Thoracic aorta (tissue), 2 donors: ENCODE results near the gene AMBP. TPM values are rescaled to one million over a fixed set of nuclear protein-coding genes. Genes with fewer than 3 reads are reported as not detected.

Experiments
- ATAC-seq: fragments of 150-250 bp; one replicate; pipeline ENCODE4 v1.8.0; 2017; ENCODE audit warnings: low read depth; ENCODE audit not compliant: insufficient number of reproducible peaks, low FRiP score
- DNase-seq: peaks from one replicate; pipeline ENCODE4 v3.0.0-alpha.2; 2020; ENCODE audit warnings: low spot score
- H3K27ac ChIP-seq, 2 donors: fragments of 200-600 bp; sonication (generic); 1 replicate in 1 of 2; 2 replicates in 1 of 2; pipeline ENCODE4 v1.5.1; 2016; ENCODE audit warnings: mild to moderate bottlenecking in 2 of 2, moderate library complexity in 2 of 2
- H3K27me3 ChIP-seq: fragments of 200-600 bp; sonication (generic); replicated peaks from 2 replicates; pipeline ENCODE4 v1.6.0; 2016; ENCODE audit warnings: mild to moderate bottlenecking; ENCODE audit not compliant: insufficient read depth
- H3K36me3 ChIP-seq: fragments of 200-600 bp; sonication (generic); one replicate; pipeline ENCODE4 v1.5.1; 2016
- H3K4me1 ChIP-seq, 2 donors: fragments of 200-600 bp; sonication (generic); 1 replicate in 1 of 2; 2 replicates in 1 of 2; pipeline versions ENCODE4 v1.5.1 to v1.6.0; 2016; ENCODE audit warnings: low read depth in 2 of 2, mild to moderate bottlenecking in 1 of 2; ENCODE audit not compliant: control insufficient read depth in 1 of 2
- H3K4me3 ChIP-seq: fragments of 200-600 bp; sonication (generic); 2 replicates; pipeline ENCODE4 v1.5.1; 2016; ENCODE audit warnings: mild to moderate bottlenecking
- H3K9me3 ChIP-seq: fragments of 200-600 bp; sonication (generic); 2 replicates; pipeline ENCODE4 v1.5.1; 2016
- CTCF ChIP-seq: fragments of 200-600 bp; sonication (generic); IDR thresholded peaks from one replicate; pipeline ENCODE4 v1.5.1; 2019; ENCODE audit warnings: antibody characterized with exemption
- total RNA-seq, 2 donors: library from RNA; depleted of rRNA; stranded (reverse); fragments of >200 nt; gene quantifications; one replicate each; pipeline versions ENCODE4 v1.1.0 to v1.2.3, GENCODE V29; 2016

The AMBP gene
- total RNA-seq, 2 donors from 2014 or later: not detected

GRCh38 chr9:114116126-114116747 is 38.1 kb upstream of the AMBP start:
- ATAC-seq (no peak), DNase-seq (no peak)
- no peaks in the 10 kb centered on the region for H3K27me3 ChIP-seq
- no peak for TF ChIP-seq CTCF
- no peak overlapping the region for H3K27ac ChIP-seq
- H3K36me3 ChIP-seq: no peaks in the 10 kb centered on the region
- peaks cover 15 to 33% of the 10 kb centered on the region in 2 donors for H3K4me1 ChIP-seq
- H3K9me3 ChIP-seq: no peaks in the 10 kb centered on the region
- H3K4me3 ChIP-seq: no peak overlapping the region

GRCh38 chr9:114115654-114116125 is 37.6 kb upstream of the AMBP start:
- DNase-seq (no peak), ATAC-seq (no peak)
- no peak overlapping the region for H3K4me3 ChIP-seq
- no peak overlapping the region for H3K27ac ChIP-seq
- H3K4me1 ChIP-seq: peaks cover 15 to 33% of the 10 kb centered on the region in 2 donors
- H3K9me3 ChIP-seq: no peaks in the 10 kb centered on the region
- H3K36me3 ChIP-seq: no peaks in the 10 kb centered on the region
- H3K27me3 ChIP-seq: no peaks in the 10 kb centered on the region
- TF ChIP-seq CTCF: no peak

- H3K4me1 ChIP-seq: peaks cover 15 to 33% of the 10 kb centered on the region in 2 donors
- no peaks in the 10 kb centered on the region for H3K36me3 ChIP-seq
- H3K4me3 ChIP-seq: no peak overlapping the region
- no peaks in the 10 kb centered on the region for H3K27me3 ChIP-seq
- no peaks in the 10 kb centered on the region for H3K9me3 ChIP-seq
- no peak for TF ChIP-seq CTCF
- no peak overlapping the region for H3K27ac ChIP-seq
- ATAC-seq (no peak), DNase-seq (no peak)
These were observed 36.3 kb upstream of the AMBP start for GRCh38 chr9:114114364-114114763.

- peak overlapping the region in 1 of 2 donors; percentile 1 for H3K27ac ChIP-seq
- no peaks in the 10 kb centered on the region for H3K27me3 ChIP-seq
These were observed 34.9 kb upstream of the AMBP start for GRCh38 chr9:114112778-114113584.

More at GRCh38 chr9:114112778-114113584, 34.9 kb upstream of the AMBP start:
- H3K4me3 ChIP-seq: no peak overlapping the region
- TF ChIP-seq CTCF: no peak
- H3K36me3 ChIP-seq: no peaks in the 10 kb centered on the region
- DNase-seq (peak; percentile 68), ATAC-seq (peak; percentile 66)
- peaks cover 15 to 33% of the 10 kb centered on the region in 2 donors for H3K4me1 ChIP-seq
- no peaks in the 10 kb centered on the region for H3K9me3 ChIP-seq
